SJCRH30 (cell line): ENCODE measurements around the gene PPP1CC. TPM values are rescaled to one million over a fixed set of nuclear protein-coding genes. Genes with fewer than 3 reads are reported as not detected.

ENCODE experiments used
- DNase-seq, 2 experiments: peaks; one replicate each; pipeline ENCODE4 v3.0.0-alpha.2; 2015 to 2020
- H3K27ac ChIP-seq: fragments of 250-450 bp; sonication (Bioruptor Pico); 2 replicates; pipeline ENCODE4 v1.5.1; 2020; ENCODE audit warnings: mild to moderate bottlenecking, moderate library complexity
- H3K27me3 ChIP-seq: fragments of 250-450 bp; sonication (Bioruptor Pico); 2 replicates; pipeline ENCODE4 v1.5.1; 2020; ENCODE audit warnings: mild to moderate bottlenecking, moderate library complexity
- H3K36me3 ChIP-seq: fragments of 250-450 bp; sonication (Bioruptor Pico); 2 replicates; pipeline ENCODE4 v1.5.1; 2020; ENCODE audit warnings: mild to moderate bottlenecking, moderate library complexity
- H3K4me1 ChIP-seq: fragments of 250-450 bp; sonication (Bioruptor Pico); 2 replicates; pipeline ENCODE4 v1.5.1; 2020; ENCODE audit warnings: mild to moderate bottlenecking, moderate library complexity
- H3K4me3 ChIP-seq: fragments of 250-450 bp; sonication (Bioruptor Pico); 2 replicates; pipeline ENCODE4 v1.5.1; 2020; ENCODE audit warnings: mild to moderate bottlenecking, moderate library complexity
- H3K9me3 ChIP-seq: fragments of 250-450 bp; sonication (Bioruptor Pico); replicated peaks from 2 replicates; pipeline ENCODE4 v1.5.1; 2020; ENCODE audit warnings: mild to moderate bottlenecking, moderate library complexity
- total RNA-seq: library from RNA; depleted of rRNA; stranded (reverse); fragments of >200 nt; shearing (Covaris generic); gene quantifications from 2 replicates; pipeline ENCODE4 v1.2.3, GENCODE V29; 2014

PPP1CC gene
- total RNA-seq, 1 experiment from 2014 or later, result 218 TPM

- Histone ChIP-seq H3K4me1 (no peaks in the 10 kb centered on the region), H3K27me3 (no peaks in the 10 kb centered on the region), H3K9me3 (no peaks in the 10 kb centered on the region), H3K36me3 (no peaks in the 10 kb centered on the region), H3K4me3 (no peak overlapping the region), H3K27ac (no peak overlapping the region)
- DNase-seq, result no peak
These were observed 48.3 kb downstream of the PPP1CC start for GRCh38 chr12:110694330-110694901.

GRCh38 chr12:110693731-110694130 lies 49.0 kb downstream of the PPP1CC start:
- H3K4me1 ChIP-seq, result no peaks in the 10 kb centered on the region
- DNase-seq, result no peak
- H3K36me3 ChIP-seq, result no peaks in the 10 kb centered on the region
- H3K27me3 ChIP-seq, result no peaks in the 10 kb centered on the region
- no peaks in the 10 kb centered on the region for H3K9me3 ChIP-seq
- no peak overlapping the region for H3K27ac ChIP-seq
- H3K4me3 ChIP-seq, result no peak overlapping the region

GRCh38 chr12:110690127-110690430 lies 52.6 kb downstream of the PPP1CC start:
- Histone ChIP-seq H3K36me3 (no peaks in the 10 kb centered on the region), H3K4me1 (no peaks in the 10 kb centered on the region)

GRCh38 chr12:110689281-110690126 lies 53.2 kb downstream of the PPP1CC start:
- Histone ChIP-seq H3K36me3 (no peaks in the 10 kb centered on the region), H3K4me3 (peak overlapping the region; percentile 53), H3K9me3 (no peaks in the 10 kb centered on the region), H3K27me3 (no peaks in the 10 kb centered on the region), H3K4me1 (no peaks in the 10 kb centered on the region), H3K27ac (peak overlapping the region; percentile 49)
- DNase-seq, result peak; percentile 44 to 47

More at GRCh38 chr12:110690127-110690430, 52.6 kb downstream of the PPP1CC start:
- no peak for DNase-seq
- Histone ChIP-seq H3K4me3 (peak overlapping the region; percentile 53), H3K27ac (no peak overlapping the region), H3K9me3 (no peaks in the 10 kb centered on the region), H3K27me3 (no peaks in the 10 kb centered on the region)

GRCh38 chr12:110688446-110689280 lies 54.0 kb downstream of the PPP1CC start, which contains the start of gene HVCN1:
Gene HVCN1, minus strand, starts transcription at chr12:110689115. Its CDS starts 5,870 bp downstream, at chr12:110683245.
- no peaks in the 10 kb centered on the region for H3K36me3 ChIP-seq
- H3K4me3 ChIP-seq, result peak within 1 kb of the TSS; percentile 53
- H3K27ac ChIP-seq, result peak within 1 kb of the TSS; percentile 49
- H3K4me1 ChIP-seq, result no peaks in the 10 kb centered on the region
- DNase-seq, result peak in 1 of 2 experiments; percentile 7
- H3K9me3 ChIP-seq, result no peaks in the 10 kb centered on the region
- no peaks in the 10 kb centered on the region for H3K27me3 ChIP-seq

GRCh38 chr12:110687396-110688169 lies 55.1 kb downstream of the PPP1CC start:
- Histone ChIP-seq H3K27me3 (no peaks in the 10 kb centered on the region), H3K36me3 (no peaks in the 10 kb centered on the region), H3K9me3 (no peaks in the 10 kb centered on the region), H3K27ac (no peak overlapping the region), H3K4me3 (no peak overlapping the region), H3K4me1 (no peaks in the 10 kb centered on the region)
- DNase-seq, result no peak

GRCh38 chr12:110686294-110686903 lies 56.3 kb downstream of the PPP1CC start:
- no peaks in the 10 kb centered on the region for H3K27me3 ChIP-seq
- H3K9me3 ChIP-seq, result no peaks in the 10 kb centered on the region
- H3K36me3 ChIP-seq, result no peaks in the 10 kb centered on the region
- no peak overlapping the region for H3K27ac ChIP-seq
- no peak for DNase-seq
- H3K4me3 ChIP-seq, result no peak overlapping the region
- H3K4me1 ChIP-seq, result no peaks in the 10 kb centered on the region

- Histone ChIP-seq H3K36me3 (no peaks in the 10 kb centered on the region), H3K9me3 (no peaks in the 10 kb centered on the region), H3K27me3 (no peaks in the 10 kb centered on the region), H3K4me3 (no peak overlapping the region), H3K4me1 (no peaks in the 10 kb centered on the region), H3K27ac (no peak overlapping the region)
- peak in 1 of 2 experiments; percentile 37 for DNase-seq
These were observed 58.3 kb downstream of the PPP1CC start for GRCh38 chr12:110684312-110684836.

GRCh38 chr12:110683888-110684287 lies 58.8 kb downstream of the PPP1CC start:
- no peak for DNase-seq
- Histone ChIP-seq H3K9me3 (no peaks in the 10 kb centered on the region), H3K4me1 (no peaks in the 10 kb centered on the region), H3K36me3 (no peaks in the 10 kb centered on the region), H3K27ac (no peak overlapping the region), H3K27me3 (no peaks in the 10 kb centered on the region), H3K4me3 (no peak overlapping the region)

GRCh38 chr12:110680032-110680431 lies 62.7 kb downstream of the PPP1CC start:
- Histone ChIP-seq H3K36me3 (no peaks in the 10 kb centered on the region), H3K4me3 (no peak overlapping the region), H3K9me3 (no peaks in the 10 kb centered on the region), H3K27me3 (no peaks in the 10 kb centered on the region), H3K27ac (no peak overlapping the region), H3K4me1 (peaks cover 10% of the 10 kb centered on the region)
- no peak for DNase-seq

- Histone ChIP-seq H3K9me3 (0 out of 2 replicates have a peak, but pooled peaks cover 2% of the 10 kb centered on the region), H3K4me3 (no peak overlapping the region), H3K4me1 (peaks cover 10% of the 10 kb centered on the region), H3K27ac (no peak overlapping the region), H3K36me3 (no peaks in the 10 kb centered on the region), H3K27me3 (no peaks in the 10 kb centered on the region)
- no peak for DNase-seq
These were observed 63.5 kb downstream of the PPP1CC start for GRCh38 chr12:110679201-110679600.

GRCh38 chr12:110677982-110678381 lies 64.7 kb downstream of the PPP1CC start:
- 0 out of 2 replicates have a peak, but pooled peaks cover 2% of the 10 kb centered on the region for H3K9me3 ChIP-seq
- peaks cover 10% of the 10 kb centered on the region for H3K4me1 ChIP-seq
- H3K36me3 ChIP-seq, result no peaks in the 10 kb centered on the region
- no peak overlapping the region for H3K4me3 ChIP-seq
- no peaks in the 10 kb centered on the region for H3K27me3 ChIP-seq
- DNase-seq, result no peak
- no peak overlapping the region for H3K27ac ChIP-seq

GRCh38 chr12:110677206-110677911 lies 65.3 kb downstream of the PPP1CC start:
- peaks cover 10% of the 10 kb centered on the region for H3K4me1 ChIP-seq
- peak; percentile 71 to 78 for DNase-seq
- H3K9me3 ChIP-seq, result 0 out of 2 replicates have a peak, but pooled peaks cover 2% of the 10 kb centered on the region

More at GRCh38 chr12:110677206-110677911, 65.3 kb downstream of the PPP1CC start:
- H3K36me3 ChIP-seq, result no peaks in the 10 kb centered on the region
- H3K27me3 ChIP-seq, result no peaks in the 10 kb centered on the region
- H3K4me3 ChIP-seq, result no peak overlapping the region
- no peak overlapping the region for H3K27ac ChIP-seq
